Dendritic cell treated with granulocyte-macrophage colony-stimulating factor and Interleukin-4, amounts not matched to agents 40 ng/mL and 50 ng/mL, for 4 days (primary cell): ENCODE results near the gene ZNF22.
"Not testable (repeated sequence)": the region's sequence is repeated elsewhere in the genome, so short reads cannot be mapped to it uniquely, and the experiment has no call there.

Experiments used
- H3K27ac Mint-ChIP-seq: one replicate; pipeline ENCODE4 v1.8.0; 2022; ENCODE audit warnings: mild to moderate bottlenecking, mixed read lengths
- H3K27me3 Mint-ChIP-seq: one replicate; pipeline ENCODE4 v1.8.0; 2022; ENCODE audit warnings: mild to moderate bottlenecking, mixed read lengths
- H3K36me3 Mint-ChIP-seq: one replicate; pipeline ENCODE4 v1.8.0; 2022; ENCODE audit warnings: low read depth, mixed read lengths
- H3K4me1 Mint-ChIP-seq: one replicate; pipeline ENCODE4 v1.8.0; 2022; ENCODE audit warnings: low read depth, mixed read lengths
- H3K4me3 Mint-ChIP-seq: one replicate; pipeline ENCODE4 v1.8.0; 2022; ENCODE audit warnings: mild to moderate bottlenecking, moderate library complexity, mixed read lengths
- H3K9me3 Mint-ChIP-seq: one replicate; pipeline ENCODE4 v1.8.0; 2022; ENCODE audit warnings: mixed read lengths
- intact Hi-C: fragments of 100-400 bp; cut with micrococcal nuclease; formaldehyde crosslinking; loops from one replicate; pipeline ENCODE4 v1.15.0; 2022

ZNF22 gene

GRCh38 chr10:45014557-45014956 lies 13.8 kb downstream of the ZNF22 start:
- H3K36me3 Mint-ChIP-seq, intact Hi-C loops, H3K4me3 Mint-ChIP-seq, H3K4me1 Mint-ChIP-seq, H3K27ac Mint-ChIP-seq, H3K27me3 Mint-ChIP-seq, H3K9me3 Mint-ChIP-seq: not testable (repeated sequence)

DNA sequence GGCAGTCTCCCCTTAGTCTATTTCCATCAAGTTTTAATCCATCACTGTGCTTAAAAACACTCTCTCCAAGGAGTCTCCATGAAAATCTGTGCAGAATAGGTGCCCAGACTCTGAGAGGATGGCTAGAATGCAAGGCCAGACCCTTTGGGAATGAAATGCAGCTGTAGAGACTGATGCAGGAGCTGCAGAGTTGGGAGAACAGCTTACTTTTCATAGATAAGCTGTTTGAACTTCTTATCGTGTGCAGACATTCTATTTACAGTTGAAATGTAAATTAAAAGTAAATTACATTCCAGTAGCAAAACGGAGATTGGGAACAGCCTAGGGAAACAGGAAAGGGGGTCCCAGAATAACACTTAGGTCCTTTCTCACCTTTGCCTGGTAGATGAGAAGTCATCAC lies 14.9 kb downstream of the ZNF22 start:
- H3K27ac Mint-ChIP-seq, result no peak overlapping the region
- H3K9me3 Mint-ChIP-seq, result no peaks in the 10 kb centered on the region
- intact Hi-C loops, result no loop called here
- no peaks in the 10 kb centered on the region for H3K4me1 Mint-ChIP-seq
- no peaks in the 10 kb centered on the region for H3K27me3 Mint-ChIP-seq
- H3K36me3 Mint-ChIP-seq, result no peaks in the 10 kb centered on the region
- H3K4me3 Mint-ChIP-seq, result no peak overlapping the region

DNA sequence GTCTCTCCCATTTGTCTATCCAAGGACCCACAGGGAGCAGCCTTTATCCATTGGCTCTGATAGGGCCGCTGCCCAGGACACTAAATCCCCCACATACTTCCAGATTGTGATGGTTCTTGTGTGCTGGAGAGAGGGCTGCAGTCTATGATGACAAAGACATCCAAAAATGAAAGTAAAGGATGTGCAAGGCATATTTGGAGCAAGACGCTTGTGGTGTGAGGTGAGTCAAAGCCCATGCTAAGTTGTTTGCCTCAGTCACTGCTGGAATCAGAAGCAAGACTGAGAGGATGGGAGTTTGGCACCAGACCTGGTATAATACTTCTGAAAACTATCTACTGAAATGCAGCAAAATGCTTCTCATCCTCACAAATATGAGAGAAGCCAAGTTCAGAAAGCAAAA lies 22.7 kb downstream of the ZNF22 start:
- intact Hi-C loops, result no loop called here
- H3K27ac Mint-ChIP-seq, result no peak overlapping the region
- no peaks in the 10 kb centered on the region for H3K36me3 Mint-ChIP-seq
- no peaks in the 10 kb centered on the region for H3K4me1 Mint-ChIP-seq
- H3K27me3 Mint-ChIP-seq, result no peaks in the 10 kb centered on the region
- H3K4me3 Mint-ChIP-seq, result no peak overlapping the region
- H3K9me3 Mint-ChIP-seq, result peaks cover 12% of the 10 kb centered on the region

- H3K4me1 Mint-ChIP-seq, result no peaks in the 10 kb centered on the region
- peaks cover 30% of the 10 kb centered on the region for H3K9me3 Mint-ChIP-seq
- no peaks in the 10 kb centered on the region for H3K36me3 Mint-ChIP-seq
- no peak overlapping the region for H3K4me3 Mint-ChIP-seq
- H3K27me3 Mint-ChIP-seq, result no peaks in the 10 kb centered on the region
- no peak overlapping the region for H3K27ac Mint-ChIP-seq
- intact Hi-C loops, result no loop called here
Measured at GRCh38 chr10:45034301-45034700, 33.6 kb downstream of the ZNF22 start.

DNA sequence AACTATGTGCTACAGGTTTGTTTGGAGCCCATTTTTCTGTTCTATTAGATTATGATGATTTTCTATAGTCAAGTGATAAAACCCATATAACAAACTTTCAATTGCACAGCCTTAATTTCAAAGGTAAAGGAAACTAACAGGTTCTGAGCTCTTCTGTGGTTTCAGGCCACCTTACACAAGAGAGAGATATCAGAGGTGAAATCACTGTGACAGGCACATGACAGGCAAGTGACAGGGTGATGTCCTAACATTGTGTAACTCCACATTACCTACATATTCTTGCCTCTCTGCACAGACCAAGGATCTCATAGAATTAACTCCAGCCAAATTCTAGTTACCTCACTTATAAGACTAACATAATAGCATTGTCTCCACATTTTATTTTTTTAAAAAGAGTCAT lies 35.0 kb downstream of the ZNF22 start:
- Mint-ChIP-seq H3K9me3 (peaks cover 20% of the 10 kb centered on the region), H3K4me3 (no peak overlapping the region), H3K4me1 (no peaks in the 10 kb centered on the region), H3K36me3 (no peaks in the 10 kb centered on the region), H3K27me3 (no peaks in the 10 kb centered on the region), H3K27ac (no peak overlapping the region)
- intact Hi-C loops, result no loop called here

- no peaks in the 10 kb centered on the region for H3K4me1 Mint-ChIP-seq
- no peaks in the 10 kb centered on the region for H3K9me3 Mint-ChIP-seq
- no peak overlapping the region for H3K27ac Mint-ChIP-seq
- H3K36me3 Mint-ChIP-seq, result no peaks in the 10 kb centered on the region
- intact Hi-C loops, result no loop called here
- no peak overlapping the region for H3K4me3 Mint-ChIP-seq
- no peaks in the 10 kb centered on the region for H3K27me3 Mint-ChIP-seq
Measured at GRCh38 chr10:45040921-45041542, 40.3 kb downstream of the ZNF22 start.

DNA sequence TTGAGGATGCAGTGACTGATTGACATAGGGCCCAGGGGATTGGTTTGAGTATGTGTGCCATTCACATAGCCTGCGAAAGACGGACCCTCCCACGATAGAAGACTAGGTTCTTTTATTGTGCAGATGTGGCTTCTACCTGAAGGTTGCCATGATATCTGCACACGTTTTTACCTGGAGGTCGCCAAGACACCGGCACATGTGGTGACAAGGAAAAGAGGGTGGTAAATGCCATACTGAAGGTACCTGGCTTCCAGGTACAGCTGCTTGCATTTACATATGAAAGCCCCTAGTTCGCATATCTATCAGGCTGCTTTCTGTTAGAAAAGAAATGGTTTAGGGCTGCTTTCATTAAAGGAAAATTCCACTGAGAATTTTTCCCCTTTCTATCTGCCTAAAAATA lies 43.6 kb downstream of the ZNF22 start:
- Mint-ChIP-seq H3K27me3 (no peaks in the 10 kb centered on the region), H3K4me3 (no peak overlapping the region), H3K4me1 (no peaks in the 10 kb centered on the region), H3K36me3 (no peaks in the 10 kb centered on the region), H3K9me3 (peaks cover 6% of the 10 kb centered on the region), H3K27ac (no peak overlapping the region)
- intact Hi-C loops, result no loop called here

DNA sequence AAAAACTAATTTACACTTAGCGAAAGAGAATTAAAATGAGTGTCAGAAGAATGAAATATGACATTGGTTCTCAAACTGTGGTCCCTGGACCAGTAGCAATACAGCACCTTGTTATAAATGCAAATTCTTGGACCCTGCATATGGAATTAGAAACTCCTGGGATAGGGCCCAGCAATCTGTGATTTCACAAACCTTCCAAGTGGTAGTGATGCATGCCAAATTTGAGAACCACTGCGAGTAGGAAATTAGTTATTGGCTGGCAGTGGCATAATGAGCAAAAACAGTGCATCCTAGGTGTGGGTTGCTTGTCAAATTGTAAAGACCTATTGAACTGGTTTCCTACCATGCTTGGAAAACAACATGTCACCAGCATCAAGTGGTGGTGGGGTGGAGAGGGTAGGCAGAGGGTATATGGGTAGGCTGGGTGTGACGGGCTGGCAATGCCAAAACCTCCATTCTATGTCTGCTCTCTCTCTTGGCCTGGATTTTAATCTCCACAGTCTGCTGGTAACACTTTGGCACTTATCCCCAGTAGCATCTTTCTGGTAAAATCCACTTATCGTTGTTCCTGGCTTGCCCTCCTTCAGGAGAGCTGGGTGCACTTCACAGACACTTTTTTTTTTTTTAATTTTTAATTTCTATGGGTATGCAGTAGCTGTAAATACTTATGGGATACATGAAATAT lies 50.0 kb downstream of the ZNF22 start:
- intact Hi-C loops, result no loop called here

DNA sequence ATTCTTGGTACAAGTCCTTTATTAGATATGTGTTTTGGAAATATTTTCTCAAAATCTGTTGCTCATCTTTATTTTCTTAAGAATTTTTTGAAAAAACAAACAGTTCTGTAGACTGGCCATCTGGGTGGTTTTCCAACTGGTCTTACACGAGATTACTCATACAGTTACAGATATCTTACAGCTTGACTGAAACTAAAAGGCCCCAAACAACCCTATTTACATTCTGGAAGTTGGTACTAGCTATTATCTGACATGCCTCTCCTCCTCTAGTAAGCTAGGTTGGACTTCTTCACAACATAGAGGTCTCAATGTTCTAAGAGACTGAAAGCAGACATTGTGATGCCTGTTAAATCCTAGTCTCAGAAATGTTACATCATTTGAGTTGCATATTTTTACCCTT lies 52.0 kb downstream of the ZNF22 start:
- H3K9me3 Mint-ChIP-seq, result peaks cover 21% of the 10 kb centered on the region
- no peaks in the 10 kb centered on the region for H3K36me3 Mint-ChIP-seq
- H3K27ac Mint-ChIP-seq, result no peak overlapping the region
- no peaks in the 10 kb centered on the region for H3K4me1 Mint-ChIP-seq
- H3K4me3 Mint-ChIP-seq, result no peak overlapping the region
- intact Hi-C loops, result no loop called here
- no peaks in the 10 kb centered on the region for H3K27me3 Mint-ChIP-seq

More for the DNA sequence above, 50.0 kb downstream of the ZNF22 start:
- peaks cover 15% of the 10 kb centered on the region for H3K9me3 Mint-ChIP-seq
- no peaks in the 10 kb centered on the region for H3K36me3 Mint-ChIP-seq
- no peak overlapping the region for H3K4me3 Mint-ChIP-seq
- no peaks in the 10 kb centered on the region for H3K4me1 Mint-ChIP-seq
- no peaks in the 10 kb centered on the region for H3K27me3 Mint-ChIP-seq
- no peak overlapping the region for H3K27ac Mint-ChIP-seq

- Mint-ChIP-seq H3K4me3 (no peak overlapping the region), H3K9me3 (peaks cover 30% of the 10 kb centered on the region), H3K27ac (no peak overlapping the region), H3K36me3 (no peaks in the 10 kb centered on the region), H3K4me1 (peaks cover 3% of the 10 kb centered on the region), H3K27me3 (no peaks in the 10 kb centered on the region)
- intact Hi-C loops, result no loop called here
Measured at GRCh38 chr10:45053569-45054100, 52.9 kb downstream of the ZNF22 start.
